Keratinocyte (primary cell): ENCODE measurements around the gene DCST1.

ENCODE experiments used
- EZH2 ChIP-seq: IDR thresholded peaks from one replicate; pipeline ENCODE4 v1.6.1; 2012; ENCODE audit warnings: inconsistent platforms, mild to moderate bottlenecking, low read length, moderate library complexity
- TF ChIP-seq, protein P1 (sequence below), 3 experiments: IDR thresholded peaks in 1 of 3; conservative IDR thresholded peaks in 1 of 3; optimal IDR thresholded peaks in 1 of 3; 2 replicates in 2 of 3; 3 replicates in 1 of 3; pipeline versions ENCODE3 to v1.5.1; 2011; ENCODE audit warnings: low read length in 3 of 3, mild to moderate bottlenecking in 3 of 3, moderate library complexity in 2 of 3, control low read depth in 1 of 3, inconsistent platforms in 1 of 3; ENCODE audit not compliant: insufficient read depth in 2 of 3; ENCODE audit errors: extremely low read depth in 1 of 3

DNA sequence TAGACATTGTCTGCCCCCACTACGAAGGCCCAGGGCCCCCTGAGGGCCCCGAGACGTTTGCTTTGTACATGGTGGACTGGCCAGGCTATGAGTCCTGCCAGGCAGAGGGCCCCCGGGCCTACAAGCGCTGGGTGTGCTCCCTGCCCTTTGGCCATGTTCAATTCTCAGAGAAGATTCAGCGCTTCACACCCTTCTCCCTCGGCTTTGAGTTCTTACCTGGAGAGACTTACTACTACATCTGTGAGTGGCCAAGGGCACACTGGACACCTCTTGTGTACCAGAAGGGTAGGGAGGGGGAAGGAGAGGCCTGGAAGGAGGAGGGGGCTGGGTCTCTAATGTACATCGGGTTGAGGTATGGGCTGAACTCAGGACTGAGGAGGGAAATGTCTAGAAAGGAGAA lies 33.2 kb downstream of the DCST1 start:
- TF ChIP-seq, protein P1, sequence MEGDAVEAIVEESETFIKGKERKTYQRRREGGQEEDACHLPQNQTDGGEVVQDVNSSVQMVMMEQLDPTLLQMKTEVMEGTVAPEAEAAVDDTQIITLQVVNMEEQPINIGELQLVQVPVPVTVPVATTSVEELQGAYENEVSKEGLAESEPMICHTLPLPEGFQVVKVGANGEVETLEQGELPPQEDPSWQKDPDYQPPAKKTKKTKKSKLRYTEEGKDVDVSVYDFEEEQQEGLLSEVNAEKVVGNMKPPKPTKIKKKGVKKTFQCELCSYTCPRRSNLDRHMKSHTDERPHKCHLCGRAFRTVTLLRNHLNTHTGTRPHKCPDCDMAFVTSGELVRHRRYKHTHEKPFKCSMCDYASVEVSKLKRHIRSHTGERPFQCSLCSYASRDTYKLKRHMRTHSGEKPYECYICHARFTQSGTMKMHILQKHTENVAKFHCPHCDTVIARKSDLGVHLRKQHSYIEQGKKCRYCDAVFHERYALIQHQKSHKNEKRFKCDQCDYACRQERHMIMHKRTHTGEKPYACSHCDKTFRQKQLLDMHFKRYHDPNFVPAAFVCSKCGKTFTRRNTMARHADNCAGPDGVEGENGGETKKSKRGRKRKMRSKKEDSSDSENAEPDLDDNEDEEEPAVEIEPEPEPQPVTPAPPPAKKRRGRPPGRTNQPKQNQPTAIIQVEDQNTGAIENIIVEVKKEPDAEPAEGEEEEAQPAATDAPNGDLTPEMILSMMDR (optimal IDR thresholded peaks at IDR 0.05 in 1 of 3, IDR thresholded peaks at IDR 0.05 in 1 of 3, conservative IDR thresholded peaks at IDR 0.05 in 1 of 3; ENCODE audit: extremely low read depth in 1 of 3, insufficient read depth in 2 of 3, low read length in 3 of 3) = no peak
- no peak for TF ChIP-seq EZH2
